NCI-H345 treated with DMSO at 0.1 percent for 48 hours (cell line): ENCODE data around the gene DCP2.

Experiments used
- DNase-seq: peaks from one replicate; lab custom pipeline; 2025; ENCODE audit not compliant: unreplicated experiment; lab: John Stamatoyannopoulos, UW

Gene DCP2

GRCh38 chr5:113042491-113043243, 66.1 kb downstream of the DCP2 start:
- DNase-seq: no peak

GRCh38 chr5:113043491-113043931, 66.9 kb downstream of the DCP2 start:
- DNase-seq: no peak

GRCh38 chr5:113044776-113045465, 68.3 kb downstream of the DCP2 start:
- DNase-seq: no peak

- no peak for DNase-seq
Observed at GRCh38 chr5:113047234-113047633, 70.6 kb downstream of the DCP2 start.

GRCh38 chr5:113047733-113048652, 71.4 kb downstream of the DCP2 start:
- no peak for DNase-seq

DNA sequence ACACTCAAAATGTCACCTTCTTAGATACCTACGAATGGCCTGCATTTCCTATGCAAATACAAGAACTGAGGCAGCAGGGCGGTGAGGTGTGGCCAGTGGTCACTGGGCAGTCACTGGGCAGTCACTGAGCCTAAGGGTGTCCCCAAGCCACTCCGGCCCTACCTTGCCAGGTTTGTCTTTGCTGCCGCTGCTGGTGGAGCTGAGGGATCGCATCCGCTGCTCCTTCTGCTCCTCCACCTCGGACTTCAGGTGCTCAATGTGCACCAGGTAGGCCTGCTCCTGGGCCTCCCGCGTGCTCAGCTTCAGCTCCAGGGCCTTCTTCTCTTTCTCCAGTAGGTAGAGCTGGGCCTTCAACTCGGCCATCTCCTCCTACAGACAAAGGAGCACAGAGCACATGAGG, 72.3 kb downstream of the DCP2 start:
- DNase-seq: no peak

GRCh38 chr5:113050721-113051382, 74.3 kb downstream of the DCP2 start:
- no peak for DNase-seq

- DNase-seq: no peak
Observed at GRCh38 chr5:113052041-113052795, 75.6 kb downstream of the DCP2 start.

- no peak for DNase-seq
Observed at GRCh38 chr5:113053511-113053995, 77.0 kb downstream of the DCP2 start.

- no peak for DNase-seq
Observed at GRCh38 chr5:113054899-113055298, 78.3 kb downstream of the DCP2 start.

GRCh38 chr5:113056988-113057387, 80.4 kb downstream of the DCP2 start:
- no peak for DNase-seq

DNA sequence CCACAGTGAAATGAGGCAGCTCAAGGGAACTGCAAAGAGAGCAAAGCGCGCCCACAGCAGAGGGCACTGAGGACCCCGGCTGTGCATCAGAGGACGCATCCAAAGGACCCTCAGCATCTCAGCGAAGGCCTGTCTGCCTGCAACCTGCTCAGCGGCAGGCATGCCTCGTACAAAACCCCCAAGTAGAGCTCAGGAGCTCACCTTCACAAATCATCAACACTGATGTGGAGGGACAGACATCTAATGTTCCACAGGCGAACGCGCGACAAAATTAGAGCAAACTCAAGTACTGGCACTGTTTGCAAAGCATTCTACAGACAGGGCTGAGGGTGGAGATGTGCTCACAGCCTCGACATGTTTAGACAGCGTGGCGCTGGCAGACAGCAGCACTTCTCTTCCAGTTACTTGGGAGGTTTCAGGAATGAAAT, 81.0 kb downstream of the DCP2 start:
- no peak for DNase-seq

DNA sequence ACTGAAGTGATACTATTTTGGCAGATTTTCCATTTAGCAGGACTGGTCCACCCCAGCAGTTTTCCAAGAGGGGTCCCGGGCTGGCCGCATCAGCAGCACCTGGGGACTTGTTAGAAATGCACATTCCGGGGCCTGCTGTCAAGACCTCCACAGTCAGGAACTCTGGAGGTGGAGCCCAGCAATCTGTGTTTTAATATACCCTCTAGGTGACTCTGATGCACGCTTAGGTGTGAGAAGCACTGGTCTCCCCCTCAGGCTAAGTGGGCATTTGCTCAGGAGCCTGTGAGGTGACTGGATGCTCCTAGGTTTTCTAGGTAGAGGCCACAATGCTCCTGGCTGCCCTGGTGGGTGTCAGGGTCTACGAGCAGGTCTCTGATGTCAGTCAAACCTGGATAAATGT, 81.7 kb downstream of the DCP2 start:
- no peak for DNase-seq

DNA sequence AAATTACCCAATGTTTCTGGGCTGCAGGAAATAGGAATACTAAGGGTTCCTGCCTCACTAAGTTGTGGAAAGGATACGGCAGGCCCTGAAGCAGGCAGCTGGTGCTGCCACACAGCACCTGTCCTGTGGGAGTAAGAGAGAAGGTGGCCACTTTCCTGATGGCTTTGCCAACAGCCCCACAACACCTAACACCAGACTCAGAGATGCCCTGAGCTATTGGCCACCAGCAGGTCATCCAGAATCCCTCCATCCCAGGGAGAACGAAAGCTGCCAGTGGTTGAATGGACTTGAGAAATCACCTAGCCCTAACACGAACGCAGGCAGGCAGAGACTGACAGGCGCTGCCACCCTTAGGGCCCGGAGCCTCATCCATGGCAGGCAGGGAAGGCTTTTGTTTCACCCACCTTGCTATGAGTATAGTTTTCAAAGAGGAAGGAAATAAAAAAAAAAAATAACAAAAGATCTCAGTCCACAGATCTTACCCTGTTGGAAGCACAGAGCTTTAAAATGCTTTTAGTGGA, 82.2 kb downstream of the DCP2 start:
- DNase-seq: no peak

DNA sequence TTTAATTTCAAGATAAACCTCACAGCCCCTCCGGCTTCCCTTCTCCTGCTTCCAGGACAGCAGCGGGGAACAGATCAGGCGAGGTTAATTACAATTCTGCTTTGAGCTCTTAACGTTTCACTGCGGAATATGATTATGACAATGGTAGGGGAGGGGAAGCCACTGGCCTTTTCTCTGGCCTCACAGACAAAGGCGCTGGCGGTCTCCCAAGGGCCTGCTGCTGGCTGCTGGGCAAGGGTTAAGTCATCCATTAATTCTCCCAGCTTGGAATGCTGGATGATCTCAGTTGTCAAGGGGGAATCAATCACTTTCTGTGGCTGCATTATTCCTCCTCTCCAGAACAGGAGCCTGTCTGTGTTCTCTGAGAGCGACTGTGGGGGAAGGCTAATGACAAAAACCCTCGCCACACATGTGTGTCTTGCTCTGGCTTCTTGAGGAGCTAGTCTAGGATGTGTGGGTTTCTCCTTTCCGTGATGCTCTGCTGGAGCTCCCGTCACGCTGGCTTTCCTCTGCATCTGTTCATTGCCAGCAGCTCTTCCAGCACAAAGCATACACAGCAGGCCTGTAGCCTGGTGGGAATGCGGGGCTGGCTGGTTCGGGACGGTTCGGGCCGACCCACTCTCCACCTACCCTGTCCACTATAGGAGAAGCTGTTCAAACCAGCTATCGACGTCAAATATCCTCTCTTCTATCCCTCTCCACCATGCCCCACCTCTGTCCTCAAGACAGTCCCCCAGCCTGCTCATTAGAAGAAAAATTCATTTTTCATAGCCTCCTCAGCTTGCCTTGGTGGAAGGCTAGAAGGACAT, 82.8 kb downstream of the DCP2 start:
- DNase-seq: no peak

DNA sequence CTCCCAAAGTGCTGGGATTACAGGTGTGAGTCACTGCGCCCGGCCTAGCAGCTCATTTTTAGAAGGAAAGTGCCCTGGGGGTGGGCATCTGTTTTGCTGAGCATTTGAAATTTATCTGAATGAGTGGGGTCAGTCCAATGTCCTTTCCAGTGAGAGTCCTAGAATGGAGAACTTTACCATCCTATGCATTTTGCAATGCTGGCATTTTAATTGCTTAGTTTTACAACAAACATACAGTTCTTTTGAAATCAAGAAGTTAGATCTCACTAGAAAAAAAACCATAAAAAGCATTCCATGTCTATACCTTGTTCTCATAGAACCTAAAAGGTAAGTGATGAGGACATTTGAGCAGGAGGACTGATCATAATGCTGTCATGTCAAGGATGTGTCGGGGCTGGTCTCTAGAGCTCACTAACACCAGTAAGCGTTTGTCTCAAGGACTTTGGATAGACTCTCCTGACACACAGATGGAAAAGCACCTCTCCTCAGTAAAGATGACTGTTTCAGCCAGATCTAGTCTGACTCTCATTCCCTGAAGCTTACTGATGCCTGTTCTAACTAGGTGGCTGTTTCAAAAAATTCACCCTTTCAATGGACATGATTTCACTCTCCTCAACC, 83.9 kb downstream of the DCP2 start:
- DNase-seq: no peak

DNA sequence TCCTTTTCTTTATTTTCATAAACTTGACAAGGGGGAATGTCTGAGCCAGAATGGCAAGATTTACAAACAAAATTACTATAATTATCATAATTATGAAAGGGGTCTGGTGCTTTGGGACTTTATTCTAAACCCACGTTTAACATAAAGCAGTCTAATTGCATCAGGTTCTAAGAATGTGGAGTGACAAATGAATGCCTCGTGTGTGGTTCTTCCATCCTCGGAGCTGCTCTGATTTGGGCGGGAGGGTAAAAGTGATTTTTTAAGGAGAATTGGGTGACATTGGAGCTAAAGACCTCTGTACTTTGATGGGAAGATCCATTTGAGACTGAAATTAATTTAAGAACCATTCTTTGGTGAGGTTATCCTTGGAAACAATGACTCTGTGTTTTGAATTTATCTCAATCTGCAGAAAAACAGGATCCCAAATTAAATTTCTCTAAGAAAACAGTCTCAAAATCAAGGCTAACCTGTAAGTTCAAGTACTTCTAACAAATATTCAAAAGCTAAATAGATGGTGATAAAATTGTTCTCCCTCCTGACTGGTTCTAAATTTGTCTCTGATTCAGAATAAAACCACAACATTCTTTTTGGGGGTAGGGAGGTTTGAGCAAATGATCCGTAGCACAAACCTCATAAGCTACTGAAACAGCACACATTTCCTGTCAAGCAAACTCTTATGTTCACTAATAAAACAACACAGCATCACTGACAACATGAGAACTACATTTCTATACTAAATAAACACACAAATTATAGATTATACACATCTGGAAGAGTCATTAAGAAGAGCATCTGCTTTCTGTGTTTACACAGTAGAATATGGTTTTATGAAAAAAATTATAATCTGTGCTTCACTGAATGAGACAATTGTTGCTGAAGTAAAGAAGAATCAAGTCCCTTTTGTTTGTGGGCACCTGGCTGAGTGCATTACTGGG, 85.5 kb downstream of the DCP2 start:
- DNase-seq: no peak
